GM18508 (cell line): ENCODE data around the gene LRRC2.
"Not testable (repeated sequence)": the region's sequence is repeated elsewhere in the genome, so short reads cannot be mapped to it uniquely, and the experiment has no call there.

Experiments used
- ATAC-seq: cut with Tn5 transposase; IDR thresholded peaks from one replicate; pipeline ENCODE4 v1.9.1; 2021; ENCODE audit warnings: moderate number of reproducible peaks; ENCODE audit not compliant: insufficient read depth, unreplicated experiment

The LRRC2 gene

DNA sequence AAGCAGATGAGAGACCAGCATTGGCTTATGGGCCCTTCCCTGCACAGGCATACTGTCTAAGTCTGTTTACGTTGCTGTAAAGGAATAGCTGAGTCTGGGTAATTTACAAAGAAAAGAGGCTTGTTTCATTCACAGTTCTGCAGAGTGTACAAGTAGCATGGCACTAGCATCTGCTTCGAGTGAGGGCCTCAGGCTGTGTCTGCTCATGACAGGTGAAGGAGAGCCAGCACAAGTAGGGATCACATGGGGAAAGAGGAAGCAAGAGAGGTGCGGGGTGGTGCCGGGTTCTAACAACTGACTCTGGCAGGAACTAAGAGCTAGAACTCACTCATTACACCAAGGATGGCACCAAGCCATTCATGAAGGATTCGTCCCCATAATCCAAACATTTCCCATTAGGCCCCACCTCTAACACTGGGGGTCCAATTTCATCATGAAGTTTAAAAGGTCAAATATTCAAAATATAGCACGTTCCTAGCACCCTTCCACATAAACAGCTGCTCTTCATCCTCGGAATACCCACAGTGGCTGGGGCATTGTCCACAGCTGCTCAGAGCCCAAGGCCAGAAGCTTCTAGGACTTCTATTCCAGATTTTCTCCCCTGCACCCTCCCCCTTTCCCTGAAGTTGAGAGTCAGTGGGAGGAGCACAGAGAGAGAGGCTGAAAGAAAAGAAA, 62.8 kb downstream of the LRRC2 start:
- no peak for ATAC-seq

DNA sequence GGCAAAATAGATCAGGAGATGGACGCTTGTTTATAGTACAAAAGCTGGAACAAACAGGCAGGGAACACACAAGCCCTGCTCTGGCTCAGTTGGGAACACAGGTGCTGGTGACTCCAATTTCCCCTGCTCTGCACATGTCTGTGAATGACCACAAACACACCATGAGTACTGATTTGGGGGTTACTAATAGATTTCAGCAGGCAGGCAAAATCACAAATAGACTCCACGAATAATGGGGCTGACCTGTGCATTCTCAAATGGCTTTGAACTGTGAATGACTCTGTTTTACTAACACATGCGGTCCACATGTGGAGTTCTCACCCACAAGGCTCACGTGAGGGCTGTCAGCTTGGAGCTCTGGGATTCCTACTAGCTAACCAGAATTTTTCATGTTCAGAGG, 64.4 kb downstream of the LRRC2 start:
- no peak for ATAC-seq

DNA sequence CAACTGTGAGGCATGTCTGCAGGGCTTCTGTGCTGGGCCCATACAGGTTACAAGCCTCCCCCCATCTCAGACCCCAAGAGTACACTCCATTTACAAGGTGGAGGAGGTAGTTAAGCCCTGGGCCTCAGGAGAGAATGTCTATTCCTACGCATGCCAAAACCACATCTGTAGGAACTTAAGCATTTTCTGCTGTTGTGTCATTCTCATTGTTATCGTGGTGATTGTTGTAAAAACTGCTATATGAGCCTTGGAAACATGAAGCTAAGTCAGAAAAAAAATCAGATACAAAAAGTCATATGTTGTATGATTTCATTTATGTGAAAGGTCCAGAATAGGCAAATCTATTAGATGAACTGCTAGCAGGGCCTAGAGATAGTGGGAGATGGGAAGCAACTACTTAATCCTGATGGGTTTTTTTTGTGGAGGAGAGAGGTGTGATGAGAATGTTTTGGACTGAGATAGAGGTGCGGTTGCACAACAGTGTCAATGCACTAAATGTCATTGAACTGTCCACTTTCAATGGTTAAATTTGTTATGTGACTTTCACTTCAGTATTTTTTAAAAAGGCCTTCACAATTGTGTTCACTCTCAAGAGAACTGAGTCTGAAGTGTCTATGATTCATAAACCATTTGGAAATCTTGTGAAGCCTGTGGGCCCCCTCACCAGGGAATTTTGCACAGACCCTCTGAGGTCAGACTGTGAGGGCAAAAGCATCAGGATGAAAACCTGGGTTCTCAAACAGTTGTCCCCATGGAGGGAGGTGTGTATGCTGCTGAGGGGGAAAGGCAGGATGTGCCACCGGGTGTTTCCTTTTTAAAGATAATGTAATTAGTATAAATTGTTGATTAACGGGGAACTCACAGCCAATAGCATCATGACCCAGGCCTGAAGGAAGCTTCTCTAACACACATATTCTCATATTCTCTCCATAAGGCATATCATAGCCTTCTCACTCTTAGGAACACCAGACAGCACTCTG, 65.2 kb downstream of the LRRC2 start:
- ATAC-seq, result no peak

DNA sequence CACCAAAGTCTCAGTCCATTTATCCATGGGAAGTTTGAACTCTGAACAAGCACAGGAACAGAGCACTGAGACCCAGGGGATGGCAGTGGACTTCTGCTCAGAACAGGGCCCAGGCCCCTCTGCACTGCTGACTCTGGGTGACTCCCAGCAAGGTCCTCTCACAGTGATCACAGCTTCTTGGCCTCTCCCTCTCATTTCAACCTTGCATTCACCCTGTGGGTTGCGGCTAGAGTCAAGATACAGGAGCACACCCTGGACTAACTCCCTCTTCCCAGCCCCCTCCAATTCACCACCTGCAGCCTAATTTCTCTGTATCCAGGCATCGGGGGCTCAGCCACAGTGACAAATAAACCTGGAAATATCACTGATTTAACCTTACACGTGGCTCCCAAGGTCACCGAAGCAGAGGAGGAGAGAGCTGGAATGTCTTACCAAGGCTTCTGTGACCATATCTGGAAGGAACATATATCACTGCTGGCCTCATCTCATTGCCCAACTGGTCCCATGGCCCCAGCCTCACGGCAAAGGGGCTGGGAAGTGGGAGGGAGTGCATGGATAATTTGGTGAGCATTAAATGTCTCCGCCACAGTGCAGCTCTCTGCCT, 67.1 kb downstream of the LRRC2 start:
- no peak for ATAC-seq

DNA sequence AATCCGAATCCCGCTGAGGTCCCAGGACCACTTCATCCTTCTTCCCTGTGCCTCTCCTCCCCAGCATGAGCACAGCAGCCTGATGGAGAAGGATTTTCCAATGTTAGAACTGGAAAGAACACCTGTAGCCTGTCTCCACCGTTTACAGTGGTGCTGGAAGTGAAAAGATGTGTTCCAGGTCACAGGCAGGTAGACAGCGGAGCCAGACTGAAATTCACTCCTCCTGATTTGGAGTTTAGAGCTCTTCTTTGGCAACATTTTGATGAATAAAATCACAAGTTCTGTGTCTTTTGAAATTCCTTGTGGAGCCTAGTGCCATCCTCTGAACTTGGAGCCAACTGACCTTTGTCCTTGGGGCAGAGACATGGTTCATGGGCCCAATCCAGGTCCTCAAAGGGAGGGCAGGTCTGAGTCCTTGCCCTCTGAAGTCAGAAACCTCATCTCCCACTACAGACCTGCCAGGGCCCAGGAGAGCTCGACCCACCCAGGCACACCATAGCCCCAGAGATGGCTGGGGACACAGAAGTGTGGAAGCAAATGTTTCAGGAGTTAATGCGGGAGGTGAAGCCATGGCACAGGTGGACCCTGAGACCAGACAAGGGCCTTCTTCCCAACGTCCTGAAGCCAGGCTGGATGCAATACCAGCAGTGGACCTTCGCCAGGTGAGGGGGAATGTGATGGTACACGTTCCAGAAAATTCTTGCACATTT, 68.4 kb downstream of the LRRC2 start, which contains the start of gene RTP3:
RTP3 (plus strand) TSS at position 421 of the 710 bp plus-strand sequence; CDS start at position 508, 87 bp downstream.
- no peak for ATAC-seq

DNA sequence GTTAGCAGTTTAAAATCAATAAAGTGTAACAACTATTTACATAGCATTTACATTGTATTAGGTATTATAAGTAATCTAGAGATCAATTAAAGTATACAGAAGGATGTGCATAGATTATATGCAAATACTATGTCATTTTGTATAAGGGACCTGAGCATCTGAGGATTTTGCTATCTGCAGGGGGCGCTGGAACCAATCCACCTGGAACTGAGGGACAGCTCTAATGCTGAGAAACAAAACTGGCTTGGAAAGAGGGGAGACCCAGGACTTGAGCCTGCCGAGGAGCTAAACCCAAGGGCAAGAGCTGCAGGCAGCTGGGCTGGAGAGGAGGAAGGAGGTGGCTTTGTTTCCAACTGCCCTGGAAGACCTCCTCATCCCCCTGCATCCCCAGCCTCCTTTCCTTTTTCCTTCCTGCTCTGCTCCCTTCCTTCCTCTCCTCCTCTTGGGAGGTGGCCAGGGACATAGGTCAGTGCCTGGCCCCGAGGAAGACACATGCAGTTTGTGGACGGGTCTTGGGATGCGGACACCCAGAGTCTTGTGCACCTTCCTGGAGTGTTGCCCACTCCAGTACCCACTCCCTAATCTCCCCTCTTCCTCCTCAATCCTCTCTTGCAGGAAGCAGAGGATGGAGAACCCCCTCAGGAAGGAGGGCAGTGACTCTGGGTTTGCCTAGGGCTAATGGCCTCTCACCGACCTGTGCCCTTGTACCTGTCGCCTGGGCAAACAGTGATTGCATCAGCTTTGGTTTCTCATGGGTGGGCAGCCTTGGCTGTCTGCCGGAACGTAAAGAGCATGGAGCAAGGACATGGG, 69.2 kb downstream of the LRRC2 start:
- ATAC-seq, result no peak

DNA sequence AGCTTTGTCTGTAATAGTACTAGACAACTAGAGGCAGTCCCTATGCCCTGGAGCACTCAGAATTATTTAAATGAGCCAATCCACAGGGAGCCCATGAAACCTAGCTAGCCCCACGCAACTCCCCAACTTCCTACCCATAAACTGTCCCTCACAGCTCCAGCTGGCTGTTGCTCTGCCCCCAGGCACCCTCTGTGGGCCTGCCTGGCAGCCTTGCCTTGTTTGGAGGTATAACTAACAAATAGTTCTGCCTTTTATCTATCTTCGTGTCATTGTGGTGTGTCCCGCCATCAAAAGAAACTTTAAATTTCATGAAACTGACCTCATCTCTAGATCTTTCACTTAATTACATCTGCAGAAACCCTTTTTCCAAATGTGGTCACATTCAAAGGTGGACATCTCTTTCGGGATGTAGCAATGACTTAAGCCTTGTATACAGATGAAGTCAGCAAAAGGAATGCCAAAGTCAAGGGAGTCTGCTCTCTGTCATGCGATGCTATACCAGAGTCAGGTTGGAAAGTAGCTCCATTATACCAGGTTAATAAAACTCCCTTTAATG, 70.1 kb downstream of the LRRC2 start:
- ATAC-seq, result no peak

DNA sequence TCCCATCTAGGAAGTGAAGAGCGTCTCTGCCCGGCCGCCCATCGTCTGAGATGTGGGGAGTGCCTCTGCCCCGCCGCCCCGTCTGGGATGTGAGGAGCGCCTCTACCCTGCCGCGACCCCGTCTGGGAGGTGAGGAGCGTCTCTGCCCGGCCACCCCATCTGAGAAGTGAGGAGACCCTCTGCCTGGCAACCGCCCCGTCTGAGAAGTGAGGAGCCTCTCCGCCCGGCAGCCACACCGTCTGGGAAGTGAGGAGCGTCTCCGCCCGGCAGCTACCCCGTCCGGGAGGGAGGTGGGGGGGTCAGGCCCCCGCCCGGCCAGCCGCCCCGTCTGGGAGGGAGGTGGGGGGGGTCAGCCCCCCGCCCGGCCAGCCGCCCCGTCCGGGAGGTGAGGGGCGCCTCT, 71.6 kb downstream of the LRRC2 start:
- ATAC-seq, result not testable (repeated sequence)

DNA sequence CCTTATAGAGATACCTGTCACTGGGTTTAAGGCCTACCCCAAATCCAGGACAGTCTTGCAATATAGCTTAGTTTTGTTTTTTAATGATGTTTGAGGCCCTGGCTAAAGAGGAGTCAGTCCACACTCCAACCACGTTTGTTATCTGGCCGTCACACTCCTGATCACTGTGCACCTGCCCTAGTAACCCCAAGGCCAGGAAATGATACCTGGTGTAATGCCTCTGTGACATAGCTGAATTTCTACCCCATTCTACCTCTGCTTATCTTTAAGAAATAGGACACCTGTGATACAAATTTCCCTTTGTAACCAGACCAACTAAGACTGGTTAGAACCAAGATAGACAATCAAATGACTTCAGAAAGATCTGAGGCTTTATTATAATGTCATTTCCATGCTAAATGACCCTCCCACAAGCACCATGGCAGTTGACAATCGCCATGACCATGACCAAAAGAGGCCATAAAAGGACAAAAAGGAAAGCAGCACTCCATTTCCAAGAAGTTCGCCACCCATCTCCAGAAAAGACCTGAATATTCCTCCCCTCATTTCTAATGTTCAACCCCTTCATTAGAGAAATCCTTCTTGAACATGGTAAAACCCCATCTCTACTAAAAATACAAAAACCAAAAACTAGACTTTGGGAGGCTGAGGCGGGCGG, 73.1 kb downstream of the LRRC2 start:
- ATAC-seq, result no peak

DNA sequence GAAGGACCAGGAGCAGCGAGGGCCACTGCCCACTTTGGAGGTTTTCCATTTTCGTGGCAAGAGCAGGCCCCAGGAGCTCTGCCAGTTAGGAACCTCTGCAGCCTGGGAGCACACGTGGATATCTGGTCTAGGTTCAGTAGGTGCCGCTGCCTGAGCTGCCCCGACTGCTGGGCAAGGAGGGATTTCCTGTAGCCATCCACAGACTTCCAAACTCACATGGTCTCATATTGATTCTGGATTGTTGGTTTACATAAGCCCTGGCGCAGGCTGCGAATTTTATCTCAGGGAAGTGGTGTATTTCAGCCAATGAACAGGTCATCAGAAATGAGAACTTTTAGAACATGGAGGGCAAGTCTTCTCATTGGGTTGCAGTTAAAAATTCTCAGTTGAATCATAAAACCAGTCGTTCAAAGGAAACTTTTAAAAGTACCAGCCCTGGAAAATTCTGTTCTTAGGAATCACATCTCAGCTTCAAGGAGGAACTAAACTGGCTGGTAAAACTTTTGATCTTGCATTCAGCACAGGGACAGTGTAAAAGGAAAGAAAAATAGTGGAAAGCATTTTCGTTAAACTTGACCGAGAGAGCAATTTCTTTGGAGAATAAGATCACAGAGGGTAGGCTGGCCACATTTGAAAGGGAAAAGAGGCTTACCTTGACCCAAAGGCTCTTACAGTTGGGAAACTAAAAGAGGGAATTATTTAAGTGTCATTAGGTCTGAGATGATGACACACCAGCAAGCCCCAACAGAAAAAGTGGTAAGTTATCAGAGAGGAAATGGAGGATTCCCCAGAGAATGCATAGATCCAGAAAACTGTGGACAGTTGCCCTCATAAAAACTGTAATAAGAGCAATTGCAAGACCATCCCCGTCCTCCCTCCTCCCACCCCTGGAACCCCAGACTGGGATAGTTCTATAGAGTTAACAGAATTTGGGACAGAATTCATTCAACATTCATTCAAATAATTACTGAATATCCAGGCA, 74.7 kb downstream of the LRRC2 start:
- ATAC-seq, result no peak

DNA sequence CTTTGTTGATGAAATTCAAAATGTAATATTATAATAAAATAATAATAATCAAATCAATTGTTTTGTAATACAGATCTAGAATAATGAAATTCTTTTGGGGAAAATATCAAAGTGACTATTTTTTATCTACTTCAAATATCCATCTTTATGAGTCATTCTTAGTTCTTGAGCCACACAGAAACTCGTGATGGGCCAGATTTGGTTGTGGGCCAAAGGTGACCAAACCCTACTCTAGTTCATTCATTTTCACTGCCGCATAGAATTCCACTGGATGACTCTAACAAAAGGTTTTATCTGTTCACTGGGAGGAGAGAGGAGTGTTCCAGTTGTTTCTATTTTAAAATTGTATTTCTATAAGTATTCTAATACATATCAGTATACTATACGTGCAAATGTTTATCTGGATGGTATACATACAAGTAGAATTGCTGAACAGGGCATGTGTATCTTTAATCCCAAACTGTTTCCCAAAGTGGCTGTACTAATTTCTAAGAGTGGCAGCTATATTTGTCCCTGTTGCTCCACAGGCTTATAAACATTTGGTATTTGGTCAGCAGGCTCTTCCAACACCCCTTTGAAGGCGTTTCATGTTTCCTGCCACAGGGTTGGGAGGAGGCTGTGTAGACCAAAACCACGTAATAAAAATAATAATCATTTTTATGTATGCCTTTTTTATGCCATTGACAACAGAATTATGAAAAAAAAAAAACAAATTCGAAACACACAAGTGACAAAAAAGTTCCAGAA, 75.6 kb downstream of the LRRC2 start:
- ATAC-seq, result no peak

DNA sequence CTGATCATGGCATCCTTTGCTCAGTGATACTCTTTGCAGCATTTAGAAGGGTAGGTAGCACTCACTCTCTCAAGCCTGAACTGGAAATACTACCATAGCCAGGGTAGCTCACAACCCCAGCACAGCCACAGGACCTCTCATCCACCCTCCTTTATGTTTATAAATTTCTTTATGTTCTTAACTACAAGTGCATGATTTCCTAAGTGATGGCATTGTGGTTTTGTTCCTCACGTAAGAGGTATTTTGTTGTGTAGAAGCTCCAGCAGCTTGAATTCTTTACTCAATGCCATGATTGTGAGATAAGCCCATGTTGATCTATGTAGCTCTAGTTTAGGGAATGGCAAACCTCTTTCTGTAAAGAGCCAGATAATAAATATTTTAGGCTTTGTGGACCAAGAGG, 76.2 kb downstream of the LRRC2 start:
- ATAC-seq, result no peak

DNA sequence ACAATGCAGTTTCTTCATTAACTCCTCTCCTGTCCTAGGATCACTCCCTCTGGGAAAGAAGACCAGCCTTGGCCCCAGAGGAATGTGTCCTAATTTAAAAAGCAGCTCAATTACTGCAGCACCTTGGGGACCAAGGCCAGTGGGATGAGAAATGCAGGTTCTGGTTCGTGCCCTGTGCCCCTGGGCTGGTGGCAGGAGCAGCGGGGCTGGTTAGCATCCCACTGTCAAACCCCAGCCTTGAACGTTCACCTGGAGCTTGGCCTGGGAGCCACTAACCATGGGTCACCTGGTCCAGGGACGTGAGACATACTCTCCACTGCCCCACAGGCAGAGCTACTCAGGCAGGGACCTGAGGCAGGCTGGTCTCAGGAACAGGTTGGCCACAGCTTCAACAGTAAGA, 76.7 kb downstream of the LRRC2 start:
- no peak for ATAC-seq

DNA sequence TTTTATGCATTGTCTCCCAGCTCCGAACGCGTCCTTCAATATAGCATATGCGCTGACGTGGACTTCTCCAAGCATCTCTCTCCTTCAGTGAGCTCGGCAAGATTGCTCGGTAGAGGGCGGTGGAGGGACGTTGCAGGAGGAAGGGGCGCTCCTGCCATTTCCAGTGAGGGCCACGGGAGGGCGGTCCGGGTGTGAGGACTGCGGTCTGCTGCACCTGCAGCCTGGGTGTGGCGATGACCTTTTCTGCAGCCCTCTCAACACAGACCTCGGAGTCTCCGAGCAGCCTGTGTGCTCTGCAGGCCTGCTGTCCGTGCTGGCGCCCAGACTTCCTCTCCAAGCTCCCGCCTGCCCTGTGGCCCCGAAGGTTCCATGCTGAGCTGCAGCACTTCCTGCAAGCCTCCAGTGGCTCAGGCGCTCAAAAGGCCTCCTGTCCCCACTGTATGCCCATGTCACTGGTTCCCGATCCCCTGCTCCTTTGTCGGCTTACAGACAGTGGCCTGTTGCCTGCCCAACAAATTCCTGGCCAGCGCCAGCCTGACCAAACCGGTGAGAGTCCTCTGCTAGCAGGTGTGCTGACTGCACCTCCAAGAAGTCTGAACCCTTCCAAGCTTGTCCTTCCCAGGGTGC, 77.3 kb downstream of the LRRC2 start:
- no peak for ATAC-seq

DNA sequence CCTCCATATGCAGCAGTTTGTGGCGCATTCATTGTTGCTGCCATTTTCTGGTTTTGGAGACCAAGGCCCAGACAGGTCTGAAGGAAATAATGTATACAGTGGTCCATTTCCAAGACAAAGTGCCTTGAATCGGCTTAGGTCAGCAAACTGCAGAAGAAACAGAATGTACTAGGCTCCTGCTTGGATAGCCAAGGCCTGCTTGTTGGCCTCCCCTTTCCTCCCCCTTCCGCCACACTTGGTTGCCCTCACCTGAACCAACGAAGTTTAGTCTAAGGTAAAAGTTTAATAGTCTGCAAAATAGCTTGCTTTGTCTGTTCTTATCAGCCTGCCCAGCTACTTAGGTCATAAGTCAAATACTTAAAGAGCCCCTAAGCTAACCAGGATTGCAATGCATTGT, 80.3 kb downstream of the LRRC2 start:
- no peak for ATAC-seq

DNA sequence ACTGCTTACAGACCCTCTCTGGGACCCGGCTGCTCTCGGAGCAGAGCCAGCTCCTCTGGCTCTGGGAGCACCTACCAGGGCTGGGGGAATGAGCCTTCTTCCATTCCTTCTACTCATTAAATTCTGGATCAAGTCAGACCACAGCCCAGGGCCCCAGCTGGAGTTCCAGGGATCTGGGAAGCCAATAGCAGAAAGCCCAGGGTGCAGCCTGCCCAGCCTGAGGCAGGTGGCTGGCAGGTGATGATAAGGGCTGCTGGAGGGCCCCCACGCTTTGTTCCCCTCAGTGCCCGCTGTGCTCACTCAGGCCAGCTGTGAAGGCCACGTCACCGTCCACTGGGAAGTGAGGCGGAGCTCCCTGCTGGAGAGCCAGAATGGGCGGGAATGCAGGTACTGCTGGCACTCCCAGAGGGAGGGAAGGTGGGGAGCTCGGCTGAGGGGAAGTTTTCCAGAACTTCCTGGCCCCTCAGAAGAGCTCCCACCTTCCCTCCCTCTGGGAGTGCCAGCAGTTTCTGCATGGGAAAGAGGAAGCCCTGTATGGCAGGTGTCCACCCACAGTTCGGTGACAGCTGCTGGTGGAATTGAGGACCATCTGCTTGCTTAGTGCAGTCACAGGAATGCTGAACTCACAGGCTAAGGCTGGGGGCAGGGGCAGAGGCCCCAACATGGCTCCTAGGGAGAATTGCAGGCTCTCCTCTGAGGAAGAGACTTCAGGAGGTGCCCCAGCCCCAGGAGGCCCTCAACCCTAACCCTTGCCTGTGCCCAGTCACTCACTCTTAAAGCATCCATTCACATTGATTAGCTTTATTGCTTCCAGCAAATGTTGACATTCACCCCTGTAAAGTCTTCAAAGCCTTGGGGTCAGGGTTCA, 81.0 kb downstream of the LRRC2 start:
- ATAC-seq, result no peak
